GM12878 (cell line): ENCODE results near the gene CCL19. TPM values are rescaled to one million over a fixed set of nuclear protein-coding genes. Genes with fewer than 3 reads are reported as not detected.
A peak's percentile ranks its signal among the peaks of the same experiment; 100 is the strongest.

Experiments used
- ATAC-seq: fragments of 200-7000 bp; cut with Tn5 transposase; 3 replicates; pipeline ENCODE4 v1.9.1; 2020; ENCODE audit warnings: mild to moderate bottlenecking, moderate library complexity
- BruUV-seq: library from RNA; stranded (reverse); fragments of 400-500 nt; replicated peaks from 2 replicates; lab custom pipeline; 2021; lab: Mats Ljungman, UMichigan
- CTCF ChIA-PET: fragments of 300-600 bp; sonication (Branson Sonifier 250); formaldehyde crosslinking; extraction: SDS; loops from one replicate; lab custom pipeline; 2021; ENCODE audit warnings: inconsistent platforms; lab: Yijun Ruan, JAX
- POLR2A ChIA-PET: fragments of 350-600 bp; formaldehyde crosslinking; extraction: SDS; loops from one replicate; lab custom pipeline; 2021; ENCODE audit warnings: inconsistent platforms; lab: Charles Lee
- RAD21 ChIA-PET: fragments of 300-600 bp; sonication (Branson Sonifier 250); formaldehyde crosslinking; loops from one replicate; lab custom pipeline; 2023; ENCODE audit warnings: antibody characterized with exemption; ENCODE audit not compliant: unreplicated experiment; lab: Charles Lee
- SMC1A ChIA-PET: fragments of 300-600 bp; sonication (Branson Sonifier 250); formaldehyde crosslinking; loops from one replicate; lab custom pipeline; 2023; ENCODE audit not compliant: unreplicated experiment, uncharacterized antibody; lab: Charles Lee
- DNase-seq: peaks from one replicate; pipeline ENCODE4 v3.0.0-alpha.2; 2011; ENCODE audit warnings: low read depth, low spot score
- FAIRE-seq: peaks from 3 replicates; lab custom pipeline; 2011; peaks lifted over from hg19 to GRCh38; lab: Jason Lieb, UNC
- H2AFZ ChIP-seq: 2 replicates; pipeline ENCODE4 v1.6.0; 2011; ENCODE audit warnings: low read depth, low read length, control low read depth; ENCODE audit not compliant: control insufficient read depth
- H3K27ac ChIP-seq: 2 replicates; pipeline ENCODE4 v1.5.1; 2011; ENCODE audit warnings: control low read depth; ENCODE audit not compliant: control insufficient read depth, insufficient read depth
- H3K27me3 ChIP-seq, 2 experiments: replicated peaks in 1 of 2; 2 replicates each; pipeline versions ENCODE4 v1.6.0 to v1.6.1; 2011; ENCODE audit warnings: low read length in 1 of 2; ENCODE audit not compliant: control insufficient read depth in 2 of 2, insufficient read depth in 2 of 2
- H3K36me3 ChIP-seq, 2 experiments: 2 replicates each; pipeline ENCODE4 v1.5.1; 2011; ENCODE audit warnings: low read length in 1 of 2; ENCODE audit not compliant: control insufficient read depth in 2 of 2, insufficient read depth in 2 of 2
- H3K4me1 ChIP-seq: 2 replicates; pipeline ENCODE4 v1.6.1; 2011; ENCODE audit warnings: mild to moderate bottlenecking, low read length, moderate library complexity, mixed read lengths; ENCODE audit not compliant: control insufficient read depth, insufficient read depth
- H3K4me2 ChIP-seq: 2 replicates; pipeline ENCODE4 v1.6.0; 2011; ENCODE audit warnings: control low read depth; ENCODE audit not compliant: control insufficient read depth, insufficient read depth
- H3K4me3 ChIP-seq: fragments of 200-600 bp; sonication (generic); 2 replicates; pipeline ENCODE4 v1.5.1; 2016
- H3K79me2 ChIP-seq: 2 replicates; pipeline ENCODE4 v1.6.0; 2011; ENCODE audit warnings: low read length; ENCODE audit not compliant: control insufficient read depth, insufficient read depth
- H3K9ac ChIP-seq: 2 replicates; pipeline ENCODE4 v1.8.0; 2011; ENCODE audit warnings: low read length, control low read depth, mixed read lengths; ENCODE audit not compliant: control insufficient read depth, insufficient read depth
- H3K9me3 ChIP-seq: replicated peaks from 3 replicates; pipeline ENCODE4 v1.5.1; 2011; ENCODE audit warnings: mild to moderate bottlenecking, low read length; ENCODE audit not compliant: control insufficient read depth, insufficient read depth
- H4K20me1 ChIP-seq: 2 replicates; pipeline ENCODE4 v1.6.0; 2011; ENCODE audit not compliant: control insufficient read depth, insufficient read depth
- EP300 ChIP-seq, 2 experiments: fragments of 150-350 bp in 1 of 2; IDR thresholded peaks; 2 replicates each; pipeline ENCODE4 v1.6.1; 2011 to 2012; ENCODE audit warnings: low read depth in 2 of 2, low read length in 2 of 2, borderline replicate concordance in 1 of 2, improper control_type of control experiment in 1 of 2, inconsistent platforms in 1 of 2; ENCODE audit not compliant: control insufficient read depth in 1 of 2
- NFXL1 ChIP-seq: fragments of 450-650 bp; IDR thresholded peaks from 2 replicates; pipeline ENCODE4 v1.6.1; 2017; ENCODE audit warnings: antibody characterized with exemption, mild to moderate bottlenecking, borderline replicate concordance
- POLR2AphosphoS5 ChIP-seq: IDR thresholded peaks from 2 replicates; pipeline ENCODE4 v1.6.1; 2011; ENCODE audit warnings: mild to moderate bottlenecking, low read length, inconsistent platforms
- RAD21 ChIP-seq: IDR thresholded peaks from 2 replicates; pipeline ENCODE4 v1.6.1; 2011; ENCODE audit warnings: mild to moderate bottlenecking, low read depth, low read length, moderate library complexity; ENCODE audit not compliant: insufficient read depth
- RELA ChIP-seq: fragments of 450-650 bp; IDR thresholded peaks from 2 replicates; pipeline ENCODE4 v1.8.0; 2014; ENCODE audit warnings: borderline replicate concordance; ENCODE audit not compliant: partially characterized antibody
- SIX5 ChIP-seq: IDR thresholded peaks from 2 replicates; pipeline ENCODE4 v1.6.1; 2011; ENCODE audit warnings: mild to moderate bottlenecking, low read depth, low read length, moderate library complexity; ENCODE audit not compliant: severe bottlenecking
- SMC3 ChIP-seq: IDR thresholded peaks from 2 replicates; pipeline ENCODE4 v1.6.1; 2011; ENCODE audit warnings: low read length, improper control_type of control experiment, borderline replicate concordance
- YY1 ChIP-seq: IDR thresholded peaks from 2 replicates; pipeline ENCODE4 v1.6.1; 2011; ENCODE audit warnings: low read depth, mild to moderate bottlenecking, low read length
- ZNF384 ChIP-seq: IDR thresholded peaks from 2 replicates; pipeline ENCODE4 v1.6.1; 2012; ENCODE audit warnings: low read depth, mild to moderate bottlenecking, low read length, improper control_type of control experiment, borderline replicate concordance
- WGBS: methylation state at CpG from one replicate; pipeline ENCODE4 v1.1.6; 2016; ENCODE audit warnings: low lambda C conversion rate; ENCODE audit not compliant: insufficient replicate concordance, insufficient coverage; ENCODE audit errors: missing lambda C conversion rate; 5-methylcytosine and 5-hydroxymethylcytosine counted together
- in situ Hi-C: fragments of 300-500 bp; cut with MboI; formaldehyde crosslinking; loops from 9 replicates; pipeline ENCODE4 v1.14.3; 2018; ENCODE audit warnings: mixed read lengths
- intact Hi-C: fragments of 100-400 bp; cut with micrococcal nuclease; formaldehyde crosslinking; loops from one replicate; pipeline ENCODE4 v1.14.2; 2022; ENCODE audit not compliant: unreplicated experiment
- polyA plus RNA-seq, 11 experiments: library from polyadenylated mRNA; depleted of rRNA in 4 of 11; unstranded in 6 of 11; stranded (reverse) in 5 of 11; fragments of >200 nt; fragmentation: Nextera tagmentation in 4 of 11; fragmentation: Illumina TruSeq in 1 of 11; extraction: Ambion mirVana in 4 of 11; extraction: Trizol in 1 of 11; gene quantifications; 1 replicate in 1 of 11; 2 replicates in 10 of 11; pipeline versions ENCODE4 v1.2.1 to v1.2.3, GENCODE V29; 2011 to 2016; ENCODE audit warnings: inconsistent platforms in 2 of 11, missing spikeins in 2 of 11, low read depth in 1 of 11
- total RNA-seq, 4 experiments: library from RNA; depleted of rRNA in 3 of 4; stranded (reverse); fragments of >200 nt in 3 of 4; fragmentation: Illumina TruSeq in 1 of 4; extraction: Trizol in 1 of 4; gene quantifications; 2 replicates each; pipeline versions ENCODE4 v1.2.1 to v1.2.3, GENCODE V29; 2013 to 2021
- TF ChIP-seq, protein P1 (sequence below): fragments of 450-650 bp; IDR thresholded peaks from 2 replicates; pipeline ENCODE4 v1.6.1; 2018; ENCODE audit warnings: borderline replicate concordance, mild to moderate bottlenecking; ENCODE audit not compliant: partially characterized antibody
- TF ChIP-seq, protein P2 (sequence below): IDR thresholded peaks from 2 replicates; pipeline ENCODE4 v1.6.1; 2011; ENCODE audit warnings: low read depth, low read length, improper control_type of control experiment, borderline replicate concordance
- TF ChIP-seq, protein P3 (sequence below): fragments of 450-650 bp; IDR thresholded peaks from 2 replicates; pipeline ENCODE4 v1.6.1; 2017; ENCODE audit warnings: mild to moderate bottlenecking, moderate library complexity
- TF ChIP-seq, protein P4 (sequence below): IDR thresholded peaks from 2 replicates; pipeline ENCODE4 v1.6.1; 2012; ENCODE audit warnings: low read depth, low read length, improper control_type of control experiment

CCL19 gene
- total and polyA plus RNA-seq, 10 of the 15 experiments (the other 5 are each of a cell fraction or from before 2014, with no cell fraction given) = 0.42 to 0.69 TPM; not detected in 8

DNA sequence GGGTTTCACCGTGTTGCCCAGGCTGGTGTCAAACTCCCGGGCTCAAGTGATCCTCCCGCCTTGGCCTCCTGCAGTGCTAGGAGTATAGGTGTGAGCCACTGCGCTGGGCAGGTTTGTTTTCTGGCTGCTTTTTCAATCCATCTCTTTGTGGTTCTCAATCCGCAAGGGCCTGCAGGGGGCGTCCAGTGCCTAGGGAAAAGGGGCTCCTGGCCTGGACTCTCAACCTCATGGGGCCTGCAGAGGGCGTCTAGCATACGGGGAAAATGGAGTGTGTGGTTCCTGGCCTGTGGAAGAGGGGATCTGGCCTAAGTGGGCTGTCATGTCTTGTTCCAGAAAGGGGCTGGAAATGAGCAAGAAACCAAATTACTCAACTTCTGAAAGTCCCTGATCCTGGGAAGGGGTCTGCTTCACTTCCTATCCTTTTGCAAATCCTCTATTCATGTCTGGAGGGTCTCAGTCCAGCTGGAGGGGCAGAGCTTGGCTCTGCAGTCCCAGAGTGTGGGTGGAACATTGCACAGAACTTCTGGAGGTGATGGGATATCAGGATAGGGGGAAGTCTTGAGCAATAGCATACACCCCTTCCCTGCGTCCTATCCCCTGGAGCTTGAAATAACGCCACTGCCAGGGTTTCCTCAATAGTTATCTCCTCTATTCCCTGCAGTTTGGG, 15.9 kb downstream of the CCL19 start:
- H3K4me2 ChIP-seq = no peak overlapping the region
- H2AFZ ChIP-seq = no peak overlapping the region
- H3K79me2 ChIP-seq = no peaks in the 10 kb centered on the region
- DNase-seq (no peak), ATAC-seq (peak; percentile 95), FAIRE-seq (no peak)
- RAD21 ChIA-PET = interaction anchor here (0.6 kb wide), 1 partner anchor 1278 kb away, joined by 3 read pairs; no protein-coding TSS in a partner anchor
- H3K9me3 ChIP-seq = no peaks in the 10 kb centered on the region; the same call in 2 of the 3 replicates
- no peak overlapping the region for H3K4me3 ChIP-seq
- CTCF ChIA-PET = interaction anchor here (0.8 to 3.3 kb wide), 7 partner anchors 9 to 38 kb away, joined by 3 to 23 read pairs (median 3); partner anchors contain the start of gene SIGMAR1
- WGBS = 15% methylated on average over 10 of the region's 10 CpGs
- no peaks in the 10 kb centered on the region for H3K4me1 ChIP-seq
- no peak overlapping the region for H3K9ac ChIP-seq
- intact Hi-C loops (loop anchor here (1.0 kb wide), 1 partner anchor 27 kb away; no protein-coding TSS in a partner anchor), in situ Hi-C loops (no loop called here)
- no peaks in the 10 kb centered on the region for H3K36me3 ChIP-seq
- no peak overlapping the region for H3K27ac ChIP-seq
- no TSS peak for BruUV-seq
- POLR2A ChIA-PET = no interaction called here
- H3K27me3 ChIP-seq = no peaks in the 10 kb centered on the region
- SMC1A ChIA-PET = interaction anchor here (1.1 kb wide), 1 partner anchor 310 kb away, joined by 3 read pairs; no protein-coding TSS in a partner anchor
- H4K20me1 ChIP-seq = no peaks in the 10 kb centered on the region
- TF ChIP-seq EP300 (IDR thresholded peaks at IDR 0.05; ENCODE audit: borderline replicate concordance in 1 of 2, control insufficient read depth in 1 of 2, low read depth in 2 of 2, low read length in 2 of 2) (no peak), SIX5 (no peak), YY1 (peak; percentile 79), ZNF384 (no peak), NFXL1 (no peak), POLR2AphosphoS5 (no peak), RAD21 (peak; percentile 93), SMC3 (peak; percentile 62), RELA (no peak)
- TF ChIP-seq, protein P1, sequence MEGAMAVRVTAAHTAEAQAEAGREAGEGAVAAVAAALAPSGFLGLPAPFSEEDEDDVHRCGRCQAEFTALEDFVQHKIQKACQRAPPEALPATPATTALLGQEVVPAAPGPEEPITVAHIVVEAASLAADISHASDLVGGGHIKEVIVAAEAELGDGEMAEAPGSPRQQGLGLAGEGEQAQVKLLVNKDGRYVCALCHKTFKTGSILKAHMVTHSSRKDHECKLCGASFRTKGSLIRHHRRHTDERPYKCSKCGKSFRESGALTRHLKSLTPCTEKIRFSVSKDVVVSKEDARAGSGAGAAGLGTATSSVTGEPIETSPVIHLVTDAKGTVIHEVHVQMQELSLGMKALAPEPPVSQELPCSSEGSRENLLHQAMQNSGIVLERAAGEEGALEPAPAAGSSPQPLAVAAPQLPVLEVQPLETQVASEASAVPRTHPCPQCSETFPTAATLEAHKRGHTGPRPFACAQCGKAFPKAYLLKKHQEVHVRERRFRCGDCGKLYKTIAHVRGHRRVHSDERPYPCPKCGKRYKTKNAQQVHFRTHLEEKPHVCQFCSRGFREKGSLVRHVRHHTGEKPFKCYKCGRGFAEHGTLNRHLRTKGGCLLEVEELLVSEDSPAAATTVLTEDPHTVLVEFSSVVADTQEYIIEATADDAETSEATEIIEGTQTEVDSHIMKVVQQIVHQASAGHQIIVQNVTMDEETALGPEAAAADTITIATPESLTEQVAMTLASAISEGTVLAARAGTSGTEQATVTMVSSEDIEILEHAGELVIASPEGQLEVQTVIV = no peak
- TF ChIP-seq, protein P2, sequence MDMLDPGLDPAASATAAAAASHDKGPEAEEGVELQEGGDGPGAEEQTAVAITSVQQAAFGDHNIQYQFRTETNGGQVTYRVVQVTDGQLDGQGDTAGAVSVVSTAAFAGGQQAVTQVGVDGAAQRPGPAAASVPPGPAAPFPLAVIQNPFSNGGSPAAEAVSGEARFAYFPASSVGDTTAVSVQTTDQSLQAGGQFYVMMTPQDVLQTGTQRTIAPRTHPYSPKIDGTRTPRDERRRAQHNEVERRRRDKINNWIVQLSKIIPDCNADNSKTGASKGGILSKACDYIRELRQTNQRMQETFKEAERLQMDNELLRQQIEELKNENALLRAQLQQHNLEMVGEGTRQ = no peak
- TF ChIP-seq, protein P3, sequence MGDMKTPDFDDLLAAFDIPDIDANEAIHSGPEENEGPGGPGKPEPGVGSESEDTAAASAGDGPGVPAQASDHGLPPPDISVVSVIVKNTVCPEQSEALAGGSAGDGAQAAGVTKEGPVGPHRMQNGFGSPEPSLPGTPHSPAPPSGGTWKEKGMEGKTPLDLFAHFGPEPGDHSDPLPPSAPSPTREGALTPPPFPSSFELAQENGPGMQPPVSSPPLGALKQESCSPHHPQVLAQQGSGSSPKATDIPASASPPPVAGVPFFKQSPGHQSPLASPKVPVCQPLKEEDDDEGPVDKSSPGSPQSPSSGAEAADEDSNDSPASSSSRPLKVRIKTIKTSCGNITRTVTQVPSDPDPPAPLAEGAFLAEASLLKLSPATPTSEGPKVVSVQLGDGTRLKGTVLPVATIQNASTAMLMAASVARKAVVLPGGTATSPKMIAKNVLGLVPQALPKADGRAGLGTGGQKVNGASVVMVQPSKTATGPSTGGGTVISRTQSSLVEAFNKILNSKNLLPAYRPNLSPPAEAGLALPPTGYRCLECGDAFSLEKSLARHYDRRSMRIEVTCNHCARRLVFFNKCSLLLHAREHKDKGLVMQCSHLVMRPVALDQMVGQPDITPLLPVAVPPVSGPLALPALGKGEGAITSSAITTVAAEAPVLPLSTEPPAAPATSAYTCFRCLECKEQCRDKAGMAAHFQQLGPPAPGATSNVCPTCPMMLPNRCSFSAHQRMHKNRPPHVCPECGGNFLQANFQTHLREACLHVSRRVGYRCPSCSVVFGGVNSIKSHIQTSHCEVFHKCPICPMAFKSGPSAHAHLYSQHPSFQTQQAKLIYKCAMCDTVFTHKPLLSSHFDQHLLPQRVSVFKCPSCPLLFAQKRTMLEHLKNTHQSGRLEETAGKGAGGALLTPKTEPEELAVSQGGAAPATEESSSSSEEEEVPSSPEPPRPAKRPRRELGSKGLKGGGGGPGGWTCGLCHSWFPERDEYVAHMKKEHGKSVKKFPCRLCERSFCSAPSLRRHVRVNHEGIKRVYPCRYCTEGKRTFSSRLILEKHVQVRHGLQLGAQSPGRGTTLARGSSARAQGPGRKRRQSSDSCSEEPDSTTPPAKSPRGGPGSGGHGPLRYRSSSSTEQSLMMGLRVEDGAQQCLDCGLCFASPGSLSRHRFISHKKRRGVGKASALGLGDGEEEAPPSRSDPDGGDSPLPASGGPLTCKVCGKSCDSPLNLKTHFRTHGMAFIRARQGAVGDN = no peak
- TF ChIP-seq, protein P4, sequence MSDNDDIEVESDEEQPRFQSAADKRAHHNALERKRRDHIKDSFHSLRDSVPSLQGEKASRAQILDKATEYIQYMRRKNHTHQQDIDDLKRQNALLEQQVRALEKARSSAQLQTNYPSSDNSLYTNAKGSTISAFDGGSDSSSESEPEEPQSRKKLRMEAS = no peak
